GM19438 (cell line): ENCODE results near the gene SMAD2.
A peak's percentile ranks its signal among the peaks of the same experiment; 100 is the strongest.
"Not testable (repeated sequence)": the region's sequence is repeated elsewhere in the genome, so short reads cannot be mapped to it uniquely, and the experiment has no call there.

ENCODE experiments used
- ATAC-seq: cut with Tn5 transposase; IDR thresholded peaks from one replicate; pipeline ENCODE4 v1.9.1; 2021; ENCODE audit warnings: low read depth; ENCODE audit not compliant: unreplicated experiment

The SMAD2 gene

GRCh38 chr18:47930199-47930930, at the start of gene SMAD2:
SMAD2 (minus strand) TSS chr18:47930659; CDS start chr18:47896756, 33,903 bp downstream.
- ATAC-seq: peak; percentile 48

GRCh38 chr18:47979611-47980200, 49.2 kb upstream of the SMAD2 start:
- ATAC-seq: no peak

GRCh38 chr18:47978603-47979002, 48.1 kb upstream of the SMAD2 start:
- no peak for ATAC-seq

- no peak for ATAC-seq
Observed at GRCh38 chr18:47978141-47978540, 47.7 kb upstream of the SMAD2 start.

- no peak for ATAC-seq
Observed at GRCh38 chr18:47975701-47976100, 45.2 kb upstream of the SMAD2 start.

GRCh38 chr18:47975105-47975504, 44.6 kb upstream of the SMAD2 start:
- no peak for ATAC-seq

GRCh38 chr18:47970664-47971531, 40.4 kb upstream of the SMAD2 start:
- no peak for ATAC-seq

- ATAC-seq: no peak
Observed at GRCh38 chr18:47969816-47970215, 39.4 kb upstream of the SMAD2 start.

- ATAC-seq: no peak
Observed at GRCh38 chr18:47968721-47969120, 38.3 kb upstream of the SMAD2 start.

GRCh38 chr18:47968006-47968676, 37.7 kb upstream of the SMAD2 start:
- ATAC-seq: no peak

GRCh38 chr18:47964053-47964452, 33.6 kb upstream of the SMAD2 start:
- ATAC-seq: no peak

GRCh38 chr18:47961003-47961402, 30.5 kb upstream of the SMAD2 start:
- ATAC-seq: not testable (repeated sequence)

- ATAC-seq: peak; percentile 99
Observed at GRCh38 chr18:47953471-47953931, 23.0 kb upstream of the SMAD2 start.

- no peak for ATAC-seq
Observed at GRCh38 chr18:47950511-47950910, 20.1 kb upstream of the SMAD2 start.

- no peak for ATAC-seq
Observed at GRCh38 chr18:47949202-47949601, 18.7 kb upstream of the SMAD2 start.

- no peak for ATAC-seq
Observed at GRCh38 chr18:47946889-47947288, 16.4 kb upstream of the SMAD2 start.

- no peak for ATAC-seq
Observed at GRCh38 chr18:47944972-47945852, 14.8 kb upstream of the SMAD2 start.

- no peak for ATAC-seq
Observed at GRCh38 chr18:47936952-47937351, 6.5 kb upstream of the SMAD2 start.

- ATAC-seq: no peak
Observed at GRCh38 chr18:47935321-47936055, 5.0 kb upstream of the SMAD2 start.
